ENCODE data around the gene CRMP1.

CRMP1 gene

GRCh38 chr4:5852523-5853202, 40.2 kb downstream of the CRMP1 start:
- H3K4me3 ChIP-seq (ENCODE audit: control insufficient read depth, low read depth, low read length), result no peak overlapping the region
- TF ChIP-seq CTCF (conservative IDR thresholded peaks at IDR 0.05; ENCODE audit: control insufficient read depth, insufficient read depth, low read depth, low read length), result no peak
- DNase-seq (ENCODE audit: low read depth), result no peak

- no peak for TF ChIP-seq CTCF (conservative IDR thresholded peaks at IDR 0.05; ENCODE audit: control insufficient read depth, insufficient read depth, low read depth, low read length)
- no peak for DNase-seq (ENCODE audit: low read depth)
- H3K4me3 ChIP-seq (ENCODE audit: control insufficient read depth, low read depth, low read length), result no peak overlapping the region
These were observed 41.1 kb downstream of the CRMP1 start for GRCh38 chr4:5851637-5852301.

- no peak overlapping the region for H3K4me3 ChIP-seq (ENCODE audit: control insufficient read depth, low read depth, low read length)
- no peak for DNase-seq (ENCODE audit: low read depth)
- TF ChIP-seq CTCF (conservative IDR thresholded peaks at IDR 0.05; ENCODE audit: control insufficient read depth, insufficient read depth, low read depth, low read length), result no peak
These were observed 47.6 kb downstream of the CRMP1 start for GRCh38 chr4:5845035-5845905.

GRCh38 chr4:5843573-5844530, 49.0 kb downstream of the CRMP1 start:
- no peak overlapping the region for H3K4me3 ChIP-seq (ENCODE audit: control insufficient read depth, low read depth, low read length)
- DNase-seq (ENCODE audit: low read depth), result no peak
- TF ChIP-seq CTCF (conservative IDR thresholded peaks at IDR 0.05; ENCODE audit: control insufficient read depth, insufficient read depth, low read depth, low read length), result no peak

- no peak for TF ChIP-seq CTCF (conservative IDR thresholded peaks at IDR 0.05; ENCODE audit: control insufficient read depth, insufficient read depth, low read depth, low read length)
- no peak overlapping the region for H3K4me3 ChIP-seq (ENCODE audit: control insufficient read depth, low read depth, low read length)
- DNase-seq (ENCODE audit: low read depth), result no peak
These were observed 50.4 kb downstream of the CRMP1 start for GRCh38 chr4:5842456-5842855.
